ENCODE data around the gene FDPS.
"Not testable (repeated sequence)": the region's sequence is repeated elsewhere in the genome, so short reads cannot be mapped to it uniquely, and the experiment has no call there.

FDPS gene

GRCh38 chr1:155324037-155324716 is 15.5 kb downstream of the FDPS start:
- Histone ChIP-seq H3K9ac (ENCODE audit: low read depth in 1 of 2, low read length in 2 of 2) (peak overlapping the region; percentile 95 to 96), H3K27me3 (ENCODE audit: control insufficient read depth in 2 of 2, insufficient read depth in 2 of 2, low read length in 2 of 2) (no peaks in the 10 kb centered on the region), H3K4me3 (ENCODE audit: low read length in 2 of 2) (peak overlapping the region; percentile 91 to 93), H3K9me3 (ENCODE audit: control insufficient read depth in 2 of 2, low read length in 2 of 2) (no peaks in the 10 kb centered on the region), H3K36me3 (ENCODE audit: control insufficient read depth in 2 of 2, insufficient read depth in 2 of 2, low read length in 2 of 2) (peaks cover 19 to 25% of the 10 kb centered on the region in 2 donors), H3K27ac (ENCODE audit: low read depth in 2 of 2, low read length in 2 of 2) (peak overlapping the region; percentile 99 to 100), H3K4me1 (ENCODE audit: control insufficient read depth in 2 of 2, insufficient read depth in 2 of 2, low read length in 2 of 2) (peaks cover 34% of the 10 kb centered on the region in 2 donors)

- Histone ChIP-seq H3K9ac (ENCODE audit: low read depth in 1 of 2, low read length in 2 of 2) (peak overlapping the region; percentile 87 to 95), H3K9me3 (ENCODE audit: control insufficient read depth in 2 of 2, low read length in 2 of 2) (no peaks in the 10 kb centered on the region), H3K36me3 (ENCODE audit: control insufficient read depth in 2 of 2, insufficient read depth in 2 of 2, low read length in 2 of 2) (peaks cover 16 to 23% of the 10 kb centered on the region in 2 donors), H3K4me1 (ENCODE audit: control insufficient read depth in 2 of 2, insufficient read depth in 2 of 2, low read length in 2 of 2) (peaks cover 32 to 34% of the 10 kb centered on the region in 2 donors), H3K27me3 (ENCODE audit: control insufficient read depth in 2 of 2, insufficient read depth in 2 of 2, low read length in 2 of 2) (no peaks in the 10 kb centered on the region), H3K4me3 (ENCODE audit: low read length in 2 of 2) (peak overlapping the region; percentile 91 to 93), H3K27ac (ENCODE audit: low read depth in 2 of 2, low read length in 2 of 2) (peak overlapping the region; percentile 99 to 100)
Measured at GRCh38 chr1:155324717-155325602, 16.3 kb downstream of the FDPS start.

GRCh38 chr1:155325603-155325893 is 16.9 kb downstream of the FDPS start:
- no peaks in the 10 kb centered on the region for H3K27me3 ChIP-seq (ENCODE audit: control insufficient read depth in 2 of 2, insufficient read depth in 2 of 2, low read length in 2 of 2)
- H3K4me3 ChIP-seq (ENCODE audit: low read length in 2 of 2), result peak overlapping the region; percentile 91 to 93
- H3K9me3 ChIP-seq (ENCODE audit: control insufficient read depth in 2 of 2, low read length in 2 of 2), result no peaks in the 10 kb centered on the region
- peaks cover 30 to 32% of the 10 kb centered on the region in 2 donors for H3K4me1 ChIP-seq (ENCODE audit: control insufficient read depth in 2 of 2, insufficient read depth in 2 of 2, low read length in 2 of 2)
- peak overlapping the region; percentile 54 to 95 for H3K9ac ChIP-seq (ENCODE audit: low read depth in 1 of 2, low read length in 2 of 2)
- peaks cover 21 to 29% of the 10 kb centered on the region in 2 donors for H3K36me3 ChIP-seq (ENCODE audit: control insufficient read depth in 2 of 2, insufficient read depth in 2 of 2, low read length in 2 of 2)
- peak overlapping the region; percentile 99 to 100 for H3K27ac ChIP-seq (ENCODE audit: low read depth in 2 of 2, low read length in 2 of 2)

GRCh38 chr1:155326020-155326526 is 17.4 kb downstream of the FDPS start:
- Histone ChIP-seq H3K27me3 (ENCODE audit: control insufficient read depth in 2 of 2, insufficient read depth in 2 of 2, low read length in 2 of 2) (no peaks in the 10 kb centered on the region), H3K27ac (ENCODE audit: low read depth in 2 of 2, low read length in 2 of 2) (no peak overlapping the region), H3K9me3 (ENCODE audit: control insufficient read depth in 2 of 2, low read length in 2 of 2) (no peaks in the 10 kb centered on the region), H3K36me3 (ENCODE audit: control insufficient read depth in 2 of 2, insufficient read depth in 2 of 2, low read length in 2 of 2) (peaks cover 26 to 34% of the 10 kb centered on the region in 2 donors), H3K4me1 (ENCODE audit: control insufficient read depth in 2 of 2, insufficient read depth in 2 of 2, low read length in 2 of 2) (peaks cover 27 to 28% of the 10 kb centered on the region in 2 donors), H3K4me3 (ENCODE audit: low read length in 2 of 2) (peak overlapping the region in 1 of 2 donors; percentile 93), H3K9ac (ENCODE audit: low read depth in 1 of 2, low read length in 2 of 2) (peak overlapping the region in 1 of 2 donors; percentile 14)

- H3K27me3 ChIP-seq (ENCODE audit: control insufficient read depth in 2 of 2, insufficient read depth in 2 of 2, low read length in 2 of 2), result no peaks in the 10 kb centered on the region
- no peak overlapping the region for H3K9ac ChIP-seq (ENCODE audit: low read depth in 1 of 2, low read length in 2 of 2)
- H3K9me3 ChIP-seq (ENCODE audit: control insufficient read depth in 2 of 2, low read length in 2 of 2), result no peaks in the 10 kb centered on the region
- no peak overlapping the region for H3K27ac ChIP-seq (ENCODE audit: low read depth in 2 of 2, low read length in 2 of 2)
- H3K4me3 ChIP-seq (ENCODE audit: low read length in 2 of 2), result no peak overlapping the region
- H3K4me1 ChIP-seq (ENCODE audit: control insufficient read depth in 2 of 2, insufficient read depth in 2 of 2, low read length in 2 of 2), result peaks cover 21 to 22% of the 10 kb centered on the region in 2 donors
- peaks cover 30 to 35% of the 10 kb centered on the region in 2 donors for H3K36me3 ChIP-seq (ENCODE audit: control insufficient read depth in 2 of 2, insufficient read depth in 2 of 2, low read length in 2 of 2)
Measured at GRCh38 chr1:155326631-155327037, 18.0 kb downstream of the FDPS start.

GRCh38 chr1:155327981-155328380 is 19.3 kb downstream of the FDPS start:
- H3K4me3 ChIP-seq (ENCODE audit: low read length in 2 of 2), result no peak overlapping the region
- peaks cover 30 to 35% of the 10 kb centered on the region in 2 donors for H3K36me3 ChIP-seq (ENCODE audit: control insufficient read depth in 2 of 2, insufficient read depth in 2 of 2, low read length in 2 of 2)
- H3K9ac ChIP-seq (ENCODE audit: low read depth in 1 of 2, low read length in 2 of 2), result no peak overlapping the region
- H3K9me3 ChIP-seq (ENCODE audit: control insufficient read depth in 2 of 2, low read length in 2 of 2), result no peaks in the 10 kb centered on the region
- no peaks in the 10 kb centered on the region for H3K27me3 ChIP-seq (ENCODE audit: control insufficient read depth in 2 of 2, insufficient read depth in 2 of 2, low read length in 2 of 2)
- H3K27ac ChIP-seq (ENCODE audit: low read depth in 2 of 2, low read length in 2 of 2), result no peak overlapping the region
- peaks cover 11 to 12% of the 10 kb centered on the region in 2 donors for H3K4me1 ChIP-seq (ENCODE audit: control insufficient read depth in 2 of 2, insufficient read depth in 2 of 2, low read length in 2 of 2)

DNA sequence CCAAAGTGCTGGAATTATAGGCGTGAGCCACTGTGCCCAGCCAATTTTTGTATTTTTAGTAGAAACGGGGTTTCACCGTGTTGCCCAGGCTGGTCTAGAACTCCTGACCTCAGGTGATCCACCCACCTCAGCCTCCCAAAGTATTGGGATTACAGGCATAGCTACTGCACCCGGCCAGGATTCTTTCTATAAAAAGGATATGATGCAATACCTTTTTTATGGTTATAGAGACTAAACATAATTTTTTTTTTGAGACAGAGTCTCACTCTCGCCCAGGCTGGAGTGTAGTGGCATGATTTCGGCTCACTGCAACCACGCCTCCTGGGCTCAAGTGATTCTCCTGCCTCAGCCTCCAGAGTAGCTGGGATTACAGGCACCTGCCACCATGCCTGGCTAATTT is 20.2 kb downstream of the FDPS start:
- not testable (repeated sequence) for H3K9me3 ChIP-seq (ENCODE audit: control insufficient read depth in 2 of 2, low read length in 2 of 2); H3K27ac ChIP-seq (ENCODE audit: low read depth in 2 of 2, low read length in 2 of 2); H3K9ac ChIP-seq (ENCODE audit: low read depth in 1 of 2, low read length in 2 of 2); H3K4me3 ChIP-seq (ENCODE audit: low read length in 2 of 2); H3K27me3 ChIP-seq (ENCODE audit: control insufficient read depth in 2 of 2, insufficient read depth in 2 of 2, low read length in 2 of 2)
- H3K36me3 ChIP-seq (ENCODE audit: control insufficient read depth in 2 of 2, insufficient read depth in 2 of 2, low read length in 2 of 2), result peaks cover 33 to 41% of the 10 kb centered on the region in 2 donors
- H3K4me1 ChIP-seq (ENCODE audit: control insufficient read depth in 2 of 2, insufficient read depth in 2 of 2, low read length in 2 of 2), result peaks cover 11 to 12% of the 10 kb centered on the region in 2 donors

DNA sequence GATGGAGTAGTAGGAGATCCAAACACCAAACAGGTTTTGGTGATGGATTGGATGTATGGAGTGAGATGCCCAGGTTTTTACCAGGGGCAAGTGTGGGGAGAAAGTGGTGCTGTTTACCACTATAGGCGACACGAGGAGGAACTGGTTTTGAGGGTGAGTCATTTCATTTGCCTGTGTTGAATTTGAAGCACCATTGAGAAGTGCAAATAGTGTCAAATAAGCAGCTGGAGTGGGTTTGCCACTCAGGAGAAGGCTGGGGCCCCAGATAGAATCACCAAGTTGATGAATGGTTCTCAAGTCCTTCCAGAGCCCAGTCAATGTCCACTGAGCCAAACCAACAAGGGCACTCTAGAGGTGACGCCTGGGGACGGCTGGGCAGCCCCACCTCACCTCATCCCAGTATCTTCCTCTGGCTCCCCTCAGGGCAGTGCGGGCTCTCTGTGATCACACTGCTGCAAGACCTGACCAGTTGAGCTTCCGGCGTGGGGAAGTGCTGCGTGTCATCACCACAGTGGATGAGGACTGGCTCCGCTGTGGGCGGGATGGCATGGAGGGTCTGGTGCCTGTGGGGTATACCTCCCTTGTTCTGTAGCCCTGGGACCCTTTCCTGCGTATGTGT is 21.4 kb downstream of the FDPS start:
- no peaks in the 10 kb centered on the region for H3K27me3 ChIP-seq (ENCODE audit: control insufficient read depth in 2 of 2, insufficient read depth in 2 of 2, low read length in 2 of 2)
- H3K4me1 ChIP-seq (ENCODE audit: control insufficient read depth in 2 of 2, insufficient read depth in 2 of 2, low read length in 2 of 2), result peaks cover 11 to 12% of the 10 kb centered on the region in 2 donors
- H3K9ac ChIP-seq (ENCODE audit: low read depth in 1 of 2, low read length in 2 of 2), result no peak overlapping the region
- H3K36me3 ChIP-seq (ENCODE audit: control insufficient read depth in 2 of 2, insufficient read depth in 2 of 2, low read length in 2 of 2), result peaks cover 33 to 48% of the 10 kb centered on the region in 2 donors
- no peak overlapping the region for H3K4me3 ChIP-seq (ENCODE audit: low read length in 2 of 2)
- H3K9me3 ChIP-seq (ENCODE audit: control insufficient read depth in 2 of 2, low read length in 2 of 2), result no peaks in the 10 kb centered on the region
- H3K27ac ChIP-seq (ENCODE audit: low read depth in 2 of 2, low read length in 2 of 2), result no peak overlapping the region

DNA sequence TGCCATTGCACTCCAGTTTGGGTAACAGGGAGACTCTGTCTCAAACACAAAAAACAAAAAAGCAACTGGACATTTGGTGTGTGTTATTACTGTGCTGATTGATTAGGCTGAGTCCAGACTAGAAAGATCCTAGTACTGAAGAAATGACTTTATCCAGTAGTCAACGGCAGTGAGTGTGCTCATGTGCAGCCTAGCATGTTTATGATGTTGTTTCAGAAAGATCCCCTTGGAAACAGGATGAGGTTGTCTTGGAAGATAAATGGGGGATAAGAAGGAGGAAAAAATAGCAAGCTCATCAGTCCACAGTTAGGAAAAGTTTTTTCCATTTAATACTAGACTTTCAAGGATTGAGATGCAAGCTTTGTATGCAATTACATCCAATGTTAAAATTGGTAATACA is 26.3 kb downstream of the FDPS start:
- H3K27me3 ChIP-seq (ENCODE audit: control insufficient read depth in 2 of 2, insufficient read depth in 2 of 2, low read length in 2 of 2), result no peaks in the 10 kb centered on the region
- no peak overlapping the region for H3K9ac ChIP-seq (ENCODE audit: low read depth in 1 of 2, low read length in 2 of 2)

More for the DNA sequence above, 26.3 kb downstream of the FDPS start:
- Histone ChIP-seq H3K4me1 (ENCODE audit: control insufficient read depth in 2 of 2, insufficient read depth in 2 of 2, low read length in 2 of 2) (no peaks in the 10 kb centered on the region), H3K9me3 (ENCODE audit: control insufficient read depth in 2 of 2, low read length in 2 of 2) (no peaks in the 10 kb centered on the region), H3K36me3 (ENCODE audit: control insufficient read depth in 2 of 2, insufficient read depth in 2 of 2, low read length in 2 of 2) (peaks cover 49 to 65% of the 10 kb centered on the region in 2 donors), H3K4me3 (ENCODE audit: low read length in 2 of 2) (no peak overlapping the region), H3K27ac (ENCODE audit: low read depth in 2 of 2, low read length in 2 of 2) (no peak overlapping the region)
